OCI-LY1 (cell line): Measurements from ENCODE around the gene RPL22.

Experiments used
- EZH2 ChIP-seq: fragments of 200-600 bp; sonication (generic), shearing (Covaris generic); IDR thresholded peaks from 2 replicates; pipeline ENCODE4 v1.8.0; 2017; ENCODE audit warnings: borderline replicate concordance, mixed run types, mild to moderate bottlenecking, antibody characterized with exemption, low read length, moderate library complexity, mixed read lengths
- TF ChIP-seq, protein P1 (sequence below): fragments of 200-600 bp; sonication (generic), shearing (Covaris generic); IDR thresholded peaks from 2 replicates; pipeline ENCODE4 v1.5.1; 2017; ENCODE audit warnings: mild to moderate bottlenecking, antibody characterized with exemption, low read length, moderate library complexity, mixed read lengths

DNA sequence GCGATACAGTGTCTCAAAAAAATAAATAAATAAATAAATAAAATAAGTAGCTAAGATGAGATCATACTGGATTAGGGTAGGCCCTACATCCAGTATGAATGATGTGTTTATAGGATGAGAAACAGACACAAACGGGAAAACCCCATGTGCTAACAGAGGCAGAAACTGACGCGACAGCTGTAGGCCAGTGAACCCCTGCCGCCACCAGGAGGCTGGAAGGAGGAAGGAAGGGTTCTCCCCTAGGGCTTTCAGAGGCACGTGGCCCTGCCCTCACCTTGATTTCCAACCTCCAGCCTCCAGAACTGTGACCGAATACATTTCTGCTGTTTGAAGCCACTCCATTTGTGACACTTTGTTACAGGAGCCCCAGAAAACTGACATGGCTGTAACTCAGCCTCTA is 57.8 kb downstream of the RPL22 start:
- TF ChIP-seq, protein P1, sequence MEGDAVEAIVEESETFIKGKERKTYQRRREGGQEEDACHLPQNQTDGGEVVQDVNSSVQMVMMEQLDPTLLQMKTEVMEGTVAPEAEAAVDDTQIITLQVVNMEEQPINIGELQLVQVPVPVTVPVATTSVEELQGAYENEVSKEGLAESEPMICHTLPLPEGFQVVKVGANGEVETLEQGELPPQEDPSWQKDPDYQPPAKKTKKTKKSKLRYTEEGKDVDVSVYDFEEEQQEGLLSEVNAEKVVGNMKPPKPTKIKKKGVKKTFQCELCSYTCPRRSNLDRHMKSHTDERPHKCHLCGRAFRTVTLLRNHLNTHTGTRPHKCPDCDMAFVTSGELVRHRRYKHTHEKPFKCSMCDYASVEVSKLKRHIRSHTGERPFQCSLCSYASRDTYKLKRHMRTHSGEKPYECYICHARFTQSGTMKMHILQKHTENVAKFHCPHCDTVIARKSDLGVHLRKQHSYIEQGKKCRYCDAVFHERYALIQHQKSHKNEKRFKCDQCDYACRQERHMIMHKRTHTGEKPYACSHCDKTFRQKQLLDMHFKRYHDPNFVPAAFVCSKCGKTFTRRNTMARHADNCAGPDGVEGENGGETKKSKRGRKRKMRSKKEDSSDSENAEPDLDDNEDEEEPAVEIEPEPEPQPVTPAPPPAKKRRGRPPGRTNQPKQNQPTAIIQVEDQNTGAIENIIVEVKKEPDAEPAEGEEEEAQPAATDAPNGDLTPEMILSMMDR, result peak; percentile 30; the same call in 1 of the 2 replicates
- TF ChIP-seq EZH2, result no peak
